Measurements from ENCODE around the gene TMEM140.

TMEM140 gene

DNA sequence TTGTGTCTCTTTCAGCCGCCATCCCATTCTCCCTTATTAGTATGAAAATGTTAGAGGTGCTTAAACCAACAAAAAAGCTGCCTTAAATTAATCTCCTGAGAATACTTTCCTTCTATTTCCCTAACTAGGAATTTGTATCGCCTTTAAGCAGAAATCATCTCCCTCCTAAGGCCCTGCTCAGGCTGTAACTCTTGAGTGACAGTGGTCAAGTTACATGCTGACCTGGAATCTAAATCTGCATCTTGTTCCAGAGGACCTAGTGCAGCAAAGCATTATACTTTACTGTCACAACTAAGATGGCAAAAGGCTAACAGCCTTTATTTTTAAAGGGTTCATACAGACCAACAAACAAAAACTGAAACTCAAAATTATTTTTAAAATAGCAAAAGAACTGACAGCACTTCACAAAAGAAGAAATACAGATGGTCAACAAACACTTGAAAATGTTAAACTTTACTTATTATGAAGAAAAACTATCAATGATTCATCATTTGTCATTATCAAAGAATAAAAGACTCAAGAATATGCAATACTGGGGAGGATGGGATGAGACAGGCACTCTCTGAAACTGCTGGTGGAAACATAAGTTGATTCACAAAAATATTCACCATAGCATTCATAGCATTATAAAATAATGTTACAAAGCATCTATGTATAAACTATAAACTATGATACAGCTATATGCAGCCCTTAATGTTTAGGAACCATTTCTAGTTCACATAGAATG lies 11.7 kb downstream of the TMEM140 start:
- TF ChIP-seq ZBTB7A (IDR thresholded peaks at IDR 0.05; ENCODE audit: low read depth), result no peak
- TF ChIP-seq TEAD4 (IDR thresholded peaks at IDR 0.05), result no peak
- TF ChIP-seq CREB1 (IDR thresholded peaks at IDR 0.05; ENCODE audit: low read depth), result no peak
- no peak for TF ChIP-seq CEBPB (IDR thresholded peaks at IDR 0.05)
- no peak for TF ChIP-seq FOXM1 (IDR thresholded peaks at IDR 0.05; ENCODE audit: borderline replicate concordance, low read depth)
- TF ChIP-seq YY1 (IDR thresholded peaks at IDR 0.05; ENCODE audit: low read depth), result no peak
- TF ChIP-seq NFIC (IDR thresholded peaks at IDR 0.05), result no peak
- no peak for TF ChIP-seq TAF1 (IDR thresholded peaks at IDR 0.05; ENCODE audit: low read depth)

DNA sequence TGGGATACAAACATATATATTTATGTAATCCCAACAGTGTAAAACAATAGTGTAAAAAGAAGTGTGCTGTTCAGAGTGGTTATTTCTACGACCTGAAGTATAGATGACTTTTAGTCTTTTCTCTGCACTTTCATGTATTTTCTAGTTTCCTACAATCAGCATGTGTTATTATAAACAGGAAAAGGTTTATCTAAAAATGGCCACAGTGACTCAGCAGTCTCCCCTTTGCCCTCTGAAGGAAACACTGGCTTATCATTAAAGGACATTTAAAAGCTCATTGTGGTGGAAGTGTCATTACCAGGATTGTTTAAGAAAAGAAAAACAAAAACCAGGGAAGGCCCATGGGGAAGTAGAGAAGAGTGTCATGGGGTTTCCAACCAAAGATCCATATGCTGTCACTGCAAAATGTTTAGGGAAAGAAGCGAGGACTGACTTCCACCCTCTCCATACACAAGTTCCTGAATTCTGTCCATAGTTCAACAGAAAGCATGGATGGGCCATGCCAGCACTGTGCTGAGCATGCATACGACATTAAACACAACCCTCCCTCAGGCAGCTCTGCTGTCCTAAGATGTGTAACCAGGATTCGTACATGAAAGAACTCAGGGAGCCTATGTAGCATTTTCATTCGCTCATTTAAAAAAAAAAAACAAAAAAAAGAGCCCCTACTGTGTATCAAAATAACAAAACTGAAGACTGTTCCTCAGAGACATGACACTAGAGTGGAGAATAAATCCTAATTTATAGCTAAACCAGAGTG lies 12.4 kb downstream of the TMEM140 start:
- TF ChIP-seq TAF1 (IDR thresholded peaks at IDR 0.05; ENCODE audit: low read depth) (no peak), CREB1 (IDR thresholded peaks at IDR 0.05; ENCODE audit: low read depth) (no peak)

DNA sequence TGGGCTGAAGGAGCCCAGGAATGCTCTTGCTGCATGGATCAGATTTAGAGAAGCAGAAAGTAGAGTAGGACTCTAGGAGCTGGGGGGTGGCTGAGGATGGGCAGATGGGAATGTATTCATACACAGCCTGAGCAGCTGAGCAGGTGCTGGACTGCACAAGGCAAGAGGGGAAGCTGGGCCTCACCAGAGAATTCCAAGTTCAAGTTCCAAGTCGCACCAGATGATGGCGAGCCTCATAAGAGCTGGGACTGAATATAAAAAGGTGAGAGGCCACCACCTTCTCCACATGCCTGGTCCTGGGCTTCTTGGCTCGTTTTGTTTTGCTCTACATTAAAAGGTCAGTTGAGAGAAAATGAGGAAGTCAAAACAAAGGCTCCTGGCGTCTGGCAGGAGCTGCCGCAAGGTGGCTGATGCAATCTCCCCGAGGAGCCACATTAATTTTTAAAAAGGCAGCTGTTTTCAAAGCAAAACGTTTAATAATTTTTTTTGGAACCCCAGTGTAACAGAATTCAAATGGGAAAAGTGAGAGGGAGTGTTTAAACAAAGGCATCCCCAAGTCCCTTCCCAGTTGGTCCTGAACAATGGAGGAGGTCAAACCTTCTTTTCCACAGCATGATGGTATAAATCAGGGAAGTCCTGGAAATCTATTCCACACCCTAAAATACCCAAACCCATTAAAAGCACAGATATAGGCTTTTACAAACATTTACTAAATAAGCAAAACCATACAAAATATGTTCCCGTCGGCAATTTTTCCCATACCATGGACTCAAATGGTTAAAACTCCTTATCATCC lies 13.2 kb downstream of the TMEM140 start:
- TF ChIP-seq FOXM1 (IDR thresholded peaks at IDR 0.05; ENCODE audit: borderline replicate concordance, low read depth) (no peak), EP300 (IDR thresholded peaks at IDR 0.05; ENCODE audit: borderline replicate concordance) (no peak), RAD21 (IDR thresholded peaks at IDR 0.05; ENCODE audit: low read depth) (no peak), EGR1 (IDR thresholded peaks at IDR 0.05) (no peak), ZBTB7A (IDR thresholded peaks at IDR 0.05; ENCODE audit: low read depth) (no peak), TEAD4 (IDR thresholded peaks at IDR 0.05) (no peak), CEBPB (IDR thresholded peaks at IDR 0.05) (no peak)
- TF ChIP-seq, protein P1, sequence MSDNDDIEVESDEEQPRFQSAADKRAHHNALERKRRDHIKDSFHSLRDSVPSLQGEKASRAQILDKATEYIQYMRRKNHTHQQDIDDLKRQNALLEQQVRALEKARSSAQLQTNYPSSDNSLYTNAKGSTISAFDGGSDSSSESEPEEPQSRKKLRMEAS (IDR thresholded peaks at IDR 0.05), result no peak
- TF ChIP-seq, protein P2, sequence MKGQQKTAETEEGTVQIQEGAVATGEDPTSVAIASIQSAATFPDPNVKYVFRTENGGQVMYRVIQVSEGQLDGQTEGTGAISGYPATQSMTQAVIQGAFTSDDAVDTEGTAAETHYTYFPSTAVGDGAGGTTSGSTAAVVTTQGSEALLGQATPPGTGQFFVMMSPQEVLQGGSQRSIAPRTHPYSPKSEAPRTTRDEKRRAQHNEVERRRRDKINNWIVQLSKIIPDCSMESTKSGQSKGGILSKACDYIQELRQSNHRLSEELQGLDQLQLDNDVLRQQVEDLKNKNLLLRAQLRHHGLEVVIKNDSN (IDR thresholded peaks at IDR 0.05), result no peak

DNA sequence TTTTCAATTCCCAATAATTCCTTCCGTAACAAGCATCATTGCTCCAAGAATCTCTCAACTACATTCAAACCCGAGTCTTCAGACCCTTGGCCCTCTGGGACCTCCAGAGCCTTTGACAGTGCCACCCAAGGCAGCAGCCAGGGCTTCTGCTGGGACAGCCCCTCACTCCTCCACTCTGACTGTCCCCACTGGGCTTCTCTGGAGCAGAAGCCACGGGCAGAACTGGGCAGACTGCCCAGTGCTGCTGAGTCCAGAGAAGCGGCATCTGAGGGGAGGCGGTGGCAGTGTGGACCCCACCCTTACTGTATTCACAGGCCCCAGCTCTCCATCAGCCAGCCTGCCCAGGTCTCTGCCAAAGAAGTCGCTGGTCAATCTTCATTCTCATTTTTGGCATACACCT lies 13.8 kb downstream of the TMEM140 start:
- TF ChIP-seq YY1 (IDR thresholded peaks at IDR 0.05; ENCODE audit: low read depth), result no peak
- TF ChIP-seq CEBPB (IDR thresholded peaks at IDR 0.05), result no peak
- no peak for TF ChIP-seq ZBTB7A (IDR thresholded peaks at IDR 0.05; ENCODE audit: low read depth)
- TF ChIP-seq RAD21 (IDR thresholded peaks at IDR 0.05; ENCODE audit: low read depth), result no peak
- no peak for TF ChIP-seq TEAD4 (IDR thresholded peaks at IDR 0.05)
- TF ChIP-seq, protein P2 (IDR thresholded peaks at IDR 0.05), result no peak
- no peak for TF ChIP-seq NFIC (IDR thresholded peaks at IDR 0.05)

DNA sequence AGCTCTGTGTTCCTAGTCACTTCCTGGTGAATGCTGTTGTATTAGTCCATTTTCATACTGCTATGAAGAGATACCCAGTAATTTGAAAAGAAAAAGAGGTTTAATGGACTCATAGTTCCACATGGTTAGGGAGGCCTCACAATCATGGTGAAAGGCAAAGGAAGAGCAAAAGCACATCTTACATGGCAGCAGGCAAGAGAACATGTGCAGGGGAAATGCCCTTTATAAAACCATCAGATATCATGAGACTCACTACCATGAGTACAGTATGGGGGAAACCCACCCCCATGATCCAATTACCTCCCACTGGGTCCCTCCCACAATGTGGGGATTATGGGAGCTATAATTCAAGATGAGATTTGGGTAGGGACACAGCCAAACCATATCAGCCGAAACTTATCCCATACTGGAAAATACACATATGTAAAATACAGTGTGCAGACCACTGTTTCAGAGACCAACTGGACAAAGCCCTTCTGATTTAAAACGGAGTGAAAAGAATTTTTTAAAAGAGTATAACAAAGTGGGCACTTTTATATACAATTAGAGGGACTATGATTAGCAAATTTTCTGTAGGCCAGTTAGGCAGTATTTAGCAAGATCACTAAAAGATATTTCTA lies 14.6 kb downstream of the TMEM140 start:
- TF ChIP-seq TAF1 (IDR thresholded peaks at IDR 0.05; ENCODE audit: low read depth), result no peak
- TF ChIP-seq NFIC (IDR thresholded peaks at IDR 0.05), result no peak
- TF ChIP-seq CEBPB (IDR thresholded peaks at IDR 0.05), result no peak
- TF ChIP-seq ZBTB7A (IDR thresholded peaks at IDR 0.05; ENCODE audit: low read depth), result no peak
- no peak for TF ChIP-seq EP300 (IDR thresholded peaks at IDR 0.05; ENCODE audit: borderline replicate concordance)
- TF ChIP-seq YY1 (IDR thresholded peaks at IDR 0.05; ENCODE audit: low read depth), result no peak
- no peak for TF ChIP-seq CREB1 (IDR thresholded peaks at IDR 0.05; ENCODE audit: low read depth)
- TF ChIP-seq, protein P3, sequence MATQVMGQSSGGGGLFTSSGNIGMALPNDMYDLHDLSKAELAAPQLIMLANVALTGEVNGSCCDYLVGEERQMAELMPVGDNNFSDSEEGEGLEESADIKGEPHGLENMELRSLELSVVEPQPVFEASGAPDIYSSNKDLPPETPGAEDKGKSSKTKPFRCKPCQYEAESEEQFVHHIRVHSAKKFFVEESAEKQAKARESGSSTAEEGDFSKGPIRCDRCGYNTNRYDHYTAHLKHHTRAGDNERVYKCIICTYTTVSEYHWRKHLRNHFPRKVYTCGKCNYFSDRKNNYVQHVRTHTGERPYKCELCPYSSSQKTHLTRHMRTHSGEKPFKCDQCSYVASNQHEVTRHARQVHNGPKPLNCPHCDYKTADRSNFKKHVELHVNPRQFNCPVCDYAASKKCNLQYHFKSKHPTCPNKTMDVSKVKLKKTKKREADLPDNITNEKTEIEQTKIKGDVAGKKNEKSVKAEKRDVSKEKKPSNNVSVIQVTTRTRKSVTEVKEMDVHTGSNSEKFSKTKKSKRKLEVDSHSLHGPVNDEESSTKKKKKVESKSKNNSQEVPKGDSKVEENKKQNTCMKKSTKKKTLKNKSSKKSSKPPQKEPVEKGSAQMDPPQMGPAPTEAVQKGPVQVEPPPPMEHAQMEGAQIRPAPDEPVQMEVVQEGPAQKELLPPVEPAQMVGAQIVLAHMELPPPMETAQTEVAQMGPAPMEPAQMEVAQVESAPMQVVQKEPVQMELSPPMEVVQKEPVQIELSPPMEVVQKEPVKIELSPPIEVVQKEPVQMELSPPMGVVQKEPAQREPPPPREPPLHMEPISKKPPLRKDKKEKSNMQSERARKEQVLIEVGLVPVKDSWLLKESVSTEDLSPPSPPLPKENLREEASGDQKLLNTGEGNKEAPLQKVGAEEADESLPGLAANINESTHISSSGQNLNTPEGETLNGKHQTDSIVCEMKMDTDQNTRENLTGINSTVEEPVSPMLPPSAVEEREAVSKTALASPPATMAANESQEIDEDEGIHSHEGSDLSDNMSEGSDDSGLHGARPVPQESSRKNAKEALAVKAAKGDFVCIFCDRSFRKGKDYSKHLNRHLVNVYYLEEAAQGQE (IDR thresholded peaks at IDR 0.05; ENCODE audit: low read depth), result no peak
- TF ChIP-seq, protein P1 (IDR thresholded peaks at IDR 0.05), result no peak
- TF ChIP-seq EGR1 (IDR thresholded peaks at IDR 0.05), result no peak
- no peak for TF ChIP-seq TEAD4 (IDR thresholded peaks at IDR 0.05)

DNA sequence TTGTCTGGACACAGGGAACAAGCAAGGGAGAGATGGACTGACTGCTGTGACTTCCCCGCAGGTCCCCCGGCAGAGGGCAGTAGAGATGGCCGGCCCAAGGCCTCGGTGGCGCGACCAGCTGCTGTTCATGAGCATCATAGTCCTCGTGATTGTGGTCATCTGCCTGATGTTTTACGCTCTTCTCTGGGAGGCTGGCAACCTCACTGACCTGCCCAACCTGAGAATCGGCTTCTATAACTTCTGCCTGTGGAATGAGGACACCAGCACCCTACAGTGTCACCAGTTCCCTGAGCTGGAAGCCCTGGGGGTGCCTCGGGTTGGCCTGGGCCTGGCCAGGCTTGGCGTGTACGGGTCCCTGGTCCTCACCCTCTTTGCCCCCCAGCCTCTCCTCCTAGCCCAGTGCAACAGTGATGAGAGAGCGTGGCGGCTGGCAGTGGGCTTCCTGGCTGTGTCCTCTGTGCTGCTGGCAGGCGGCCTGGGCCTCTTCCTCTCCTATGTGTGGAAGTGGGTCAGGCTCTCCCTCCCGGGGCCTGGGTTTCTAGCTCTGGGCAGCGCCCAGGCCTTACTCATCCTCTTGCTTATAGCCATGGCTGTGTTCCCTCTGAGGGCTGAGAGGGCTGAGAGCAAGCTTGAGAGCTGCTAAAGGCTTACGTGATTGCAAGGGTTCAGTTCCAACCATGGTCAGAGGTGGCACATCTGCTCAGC lies 16.6 kb downstream of the TMEM140 start:
- TF ChIP-seq, protein P3 (IDR thresholded peaks at IDR 0.05; ENCODE audit: low read depth), result no peak
- TF ChIP-seq CREB1 (IDR thresholded peaks at IDR 0.05; ENCODE audit: low read depth), result no peak
- no peak for TF ChIP-seq EGR1 (IDR thresholded peaks at IDR 0.05)
- TF ChIP-seq YY1 (IDR thresholded peaks at IDR 0.05; ENCODE audit: low read depth), result no peak

All from Ishikawa (cell line).